Hypothalamus (tissue), 51 donors: ENCODE results near the gene ZC3H12A.

ENCODE experiments used
- DNase-seq, 51 donors: peaks; one replicate each; lab custom pipeline; 2025; lab: John Stamatoyannopoulos, UW

ZC3H12A gene

DNA sequence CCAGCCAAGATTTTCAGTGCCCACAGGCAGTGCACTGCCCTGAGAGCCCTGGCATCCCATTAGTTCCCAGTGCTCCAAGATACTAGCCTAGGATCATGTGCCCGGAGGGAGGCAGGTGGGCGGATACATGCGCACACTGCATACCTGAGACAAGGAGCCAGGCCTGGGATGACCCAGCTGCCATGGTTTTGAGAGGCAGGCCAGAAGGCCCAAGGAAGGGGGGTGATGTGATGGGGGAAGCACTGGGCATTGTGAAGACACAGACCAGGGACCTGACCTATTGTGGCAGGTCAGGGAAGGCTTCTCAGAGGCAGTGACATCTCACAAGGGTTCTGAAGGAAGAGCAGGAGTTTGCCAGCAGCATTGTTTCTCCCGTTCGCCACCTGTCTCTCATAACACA lies 3.6 kb downstream of the ZC3H12A start:
- no peak for DNase-seq

DNA sequence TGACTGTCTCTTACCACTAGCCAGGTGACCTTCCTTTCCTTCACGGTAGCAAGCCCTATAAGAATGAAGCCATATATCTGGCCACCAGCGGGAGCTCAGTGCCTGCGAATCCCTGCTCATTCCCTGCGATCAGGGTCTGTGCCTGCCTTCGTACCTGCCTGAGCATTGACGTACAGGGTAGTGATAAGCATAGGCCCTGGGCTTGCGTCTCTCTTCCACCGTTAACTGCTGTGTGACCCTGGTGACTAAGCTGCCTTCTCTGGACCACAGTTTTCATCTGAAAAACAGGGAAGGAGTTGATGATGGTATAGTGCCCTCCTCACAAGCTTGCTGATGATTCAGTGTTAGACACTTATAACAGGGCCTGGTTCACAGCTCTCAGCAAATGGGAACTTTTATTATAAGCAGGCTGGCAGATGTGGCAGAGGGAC lies 4.1 kb downstream of the ZC3H12A start:
- no peak for DNase-seq

- DNase-seq: no peak
These were observed 4.5 kb downstream of the ZC3H12A start for GRCh38 chr1:37478890-37479254.

GRCh38 chr1:37479255-37480124 lies 5.1 kb downstream of the ZC3H12A start:
- peak in 8 of 51 donors; percentile 20 to 67 (median 50) for DNase-seq

- no peak for DNase-seq
These were observed 5.7 kb downstream of the ZC3H12A start for GRCh38 chr1:37480125-37480466.

- no peak for DNase-seq
These were observed 6.4 kb downstream of the ZC3H12A start for GRCh38 chr1:37480581-37481288.

DNA sequence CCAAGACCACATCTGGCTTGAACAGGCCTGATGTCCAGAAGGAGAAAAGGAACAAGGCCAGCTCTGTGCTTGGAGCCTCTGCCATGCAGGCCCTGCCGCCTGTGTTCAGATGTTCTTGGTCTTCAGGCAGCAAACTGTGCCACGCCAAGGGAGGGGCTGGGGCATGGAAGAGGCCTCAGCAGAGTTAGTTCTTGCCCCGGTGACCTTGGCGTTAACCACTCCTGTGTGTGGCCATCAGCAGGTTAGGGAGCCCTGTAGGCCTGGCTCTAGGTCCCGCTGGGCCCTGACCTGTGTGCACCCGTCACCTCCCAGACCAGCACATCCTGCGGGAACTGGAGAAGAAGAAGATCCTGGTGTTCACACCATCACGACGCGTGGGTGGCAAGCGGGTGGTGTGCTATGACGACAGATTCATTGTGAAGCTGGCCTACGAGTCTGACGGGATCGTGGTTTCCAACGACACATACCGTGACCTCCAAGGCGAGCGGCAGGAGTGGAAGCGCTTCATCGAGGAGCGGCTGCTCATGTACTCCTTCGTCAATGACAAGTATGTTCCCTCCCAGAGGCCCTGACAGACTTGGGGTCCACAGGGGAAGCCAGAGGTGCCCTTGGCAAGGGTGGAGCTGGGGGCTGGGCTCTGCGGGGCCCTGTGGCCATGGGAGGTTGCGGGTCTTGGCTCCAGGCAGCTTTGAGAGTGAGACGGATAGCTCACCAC lies 7.1 kb downstream of the ZC3H12A start:
- DNase-seq: no peak

- DNase-seq: no peak
These were observed 7.8 kb downstream of the ZC3H12A start for GRCh38 chr1:37482004-37482785.

GRCh38 chr1:37482796-37483744 lies 8.7 kb downstream of the ZC3H12A start:
- DNase-seq: no peak

GRCh38 chr1:37483785-37484184 lies 9.4 kb downstream of the ZC3H12A start:
- DNase-seq: no peak

- no peak for DNase-seq
These were observed 10.1 kb downstream of the ZC3H12A start for GRCh38 chr1:37484325-37485051.

GRCh38 chr1:37485902-37486679 lies 11.7 kb downstream of the ZC3H12A start:
- DNase-seq: no peak

DNA sequence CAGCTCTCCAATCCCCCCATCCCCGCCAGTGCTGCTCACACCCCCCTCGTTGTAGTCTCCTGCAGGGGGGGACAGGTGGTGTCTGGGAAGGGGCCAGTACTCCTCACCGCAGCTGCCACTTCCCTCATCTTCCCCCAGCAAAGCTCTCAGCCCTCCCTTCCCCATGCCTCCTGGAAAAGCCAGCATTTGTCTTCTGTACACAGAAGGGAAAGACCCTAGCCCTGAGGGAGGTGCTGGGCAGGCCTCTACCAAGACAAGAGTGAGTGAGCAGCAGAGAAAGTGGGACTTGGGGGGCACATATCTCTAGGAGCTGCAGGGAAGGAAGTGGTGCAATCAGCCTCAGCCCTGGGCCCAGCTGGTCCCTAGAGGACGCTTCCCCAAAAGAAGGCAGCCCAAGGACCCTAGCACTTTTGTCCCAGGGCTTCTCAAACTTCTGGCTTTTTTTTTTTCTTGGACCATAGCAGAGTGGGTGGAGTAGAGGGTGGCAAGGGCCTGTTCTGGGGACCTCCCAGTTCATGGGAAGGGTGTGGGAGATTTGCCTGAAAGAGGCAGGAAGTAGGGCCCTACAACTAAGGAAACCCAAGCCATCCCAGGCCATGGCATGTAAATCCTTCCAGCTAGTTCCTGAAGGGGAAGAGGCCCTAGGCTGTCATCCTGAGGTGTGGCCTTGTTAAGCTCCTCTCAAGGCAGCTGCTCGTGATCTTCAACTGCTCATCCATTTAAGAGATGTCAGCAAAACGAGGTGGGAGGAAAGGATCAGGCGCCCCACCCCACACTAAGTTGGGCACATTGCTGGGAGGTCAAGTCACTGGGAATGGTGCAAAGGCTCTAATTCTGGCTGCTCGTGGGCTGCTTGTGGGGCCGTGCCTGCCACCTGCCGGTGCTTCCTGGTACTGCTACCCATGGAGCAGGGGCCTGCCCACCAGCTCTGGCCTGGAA lies 12.6 kb downstream of the ZC3H12A start:
- peak in 40 of 51 donors; percentile 13 to 80 (median 53) for DNase-seq

GRCh38 chr1:37487619-37487984 lies 13.2 kb downstream of the ZC3H12A start:
- DNase-seq: no peak

- DNase-seq: no peak
These were observed 19.1 kb downstream of the ZC3H12A start for GRCh38 chr1:37493336-37494098.

GRCh38 chr1:37495875-37496274 lies 21.5 kb downstream of the ZC3H12A start:
- DNase-seq: no peak
